GM20000 (cell line): ENCODE results near the gene SMARCD3.

Source experiments
- DNase-seq: peaks from one replicate; pipeline ENCODE4 v3.0.0; 2012; ENCODE audit warnings: low spot score
- TF ChIP-seq, protein P1 (sequence below): IDR thresholded peaks from 2 replicates; pipeline ENCODE4 v1.5.1; 2012; ENCODE audit warnings: mild to moderate bottlenecking, control low read depth; ENCODE audit errors: extremely low read depth, missing control alignments

SMARCD3 gene

DNA sequence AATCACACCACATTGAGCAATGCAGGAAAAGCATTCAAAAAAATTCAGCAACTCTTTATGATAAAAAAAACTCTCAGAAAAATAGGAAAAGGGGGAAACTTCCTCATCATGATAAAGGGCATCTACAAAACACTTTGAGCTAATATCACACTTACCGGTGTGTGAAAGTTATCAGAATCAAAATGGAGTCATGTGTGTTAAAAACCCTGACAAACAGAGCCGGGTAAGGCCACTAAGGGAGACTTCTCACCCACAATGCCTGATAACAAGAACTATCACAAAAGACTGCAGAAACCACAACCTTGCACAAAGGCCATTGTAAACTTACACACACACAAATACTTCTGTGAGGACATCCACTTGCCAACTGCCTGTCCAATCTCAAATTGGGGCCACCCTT, 34.8 kb upstream of the SMARCD3 start:
- TF ChIP-seq, protein P1, sequence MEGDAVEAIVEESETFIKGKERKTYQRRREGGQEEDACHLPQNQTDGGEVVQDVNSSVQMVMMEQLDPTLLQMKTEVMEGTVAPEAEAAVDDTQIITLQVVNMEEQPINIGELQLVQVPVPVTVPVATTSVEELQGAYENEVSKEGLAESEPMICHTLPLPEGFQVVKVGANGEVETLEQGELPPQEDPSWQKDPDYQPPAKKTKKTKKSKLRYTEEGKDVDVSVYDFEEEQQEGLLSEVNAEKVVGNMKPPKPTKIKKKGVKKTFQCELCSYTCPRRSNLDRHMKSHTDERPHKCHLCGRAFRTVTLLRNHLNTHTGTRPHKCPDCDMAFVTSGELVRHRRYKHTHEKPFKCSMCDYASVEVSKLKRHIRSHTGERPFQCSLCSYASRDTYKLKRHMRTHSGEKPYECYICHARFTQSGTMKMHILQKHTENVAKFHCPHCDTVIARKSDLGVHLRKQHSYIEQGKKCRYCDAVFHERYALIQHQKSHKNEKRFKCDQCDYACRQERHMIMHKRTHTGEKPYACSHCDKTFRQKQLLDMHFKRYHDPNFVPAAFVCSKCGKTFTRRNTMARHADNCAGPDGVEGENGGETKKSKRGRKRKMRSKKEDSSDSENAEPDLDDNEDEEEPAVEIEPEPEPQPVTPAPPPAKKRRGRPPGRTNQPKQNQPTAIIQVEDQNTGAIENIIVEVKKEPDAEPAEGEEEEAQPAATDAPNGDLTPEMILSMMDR = no peak
- no peak for DNase-seq

DNA sequence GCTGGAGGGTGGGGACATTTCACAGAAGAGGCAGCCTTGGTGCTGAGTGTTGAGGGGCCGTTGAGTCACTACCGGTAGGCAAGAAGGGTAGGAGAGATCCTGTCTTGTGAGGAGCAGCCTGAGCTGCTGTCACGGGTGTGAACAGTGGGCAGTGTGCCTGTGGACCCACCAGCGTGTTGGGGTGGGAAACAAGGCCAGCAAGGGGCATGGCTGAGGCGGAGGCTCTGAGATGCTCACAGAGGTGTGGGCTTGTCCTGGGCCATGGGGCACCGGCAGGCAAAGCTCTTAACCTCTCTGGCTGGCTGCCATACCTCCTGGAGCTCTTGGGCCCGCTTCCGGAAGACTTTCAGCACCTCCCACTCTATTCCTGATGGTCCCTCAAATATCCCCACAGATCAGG, 33.6 kb upstream of the SMARCD3 start:
- TF ChIP-seq, protein P1 = no peak
- DNase-seq = no peak

DNA sequence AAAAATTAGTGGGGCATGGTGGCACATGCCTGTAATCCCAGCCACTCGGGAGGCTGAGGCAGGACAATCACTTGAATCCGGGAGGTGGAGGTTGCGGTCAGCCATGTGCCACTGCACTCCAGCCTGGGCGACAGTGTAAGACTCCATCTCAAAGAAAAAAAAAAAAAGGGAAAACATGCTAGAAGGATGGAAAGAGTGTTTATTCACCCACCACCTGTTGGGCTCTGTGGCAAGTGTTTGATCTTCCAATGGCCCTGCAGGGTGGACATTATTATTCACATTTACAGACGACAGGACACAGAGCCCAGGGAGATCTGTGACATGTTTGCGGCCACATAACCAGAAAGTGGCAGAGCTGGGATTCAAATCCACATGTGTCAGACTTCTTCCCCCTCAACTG, 33.2 kb upstream of the SMARCD3 start:
- TF ChIP-seq, protein P1 = no peak
- DNase-seq = no peak

DNA sequence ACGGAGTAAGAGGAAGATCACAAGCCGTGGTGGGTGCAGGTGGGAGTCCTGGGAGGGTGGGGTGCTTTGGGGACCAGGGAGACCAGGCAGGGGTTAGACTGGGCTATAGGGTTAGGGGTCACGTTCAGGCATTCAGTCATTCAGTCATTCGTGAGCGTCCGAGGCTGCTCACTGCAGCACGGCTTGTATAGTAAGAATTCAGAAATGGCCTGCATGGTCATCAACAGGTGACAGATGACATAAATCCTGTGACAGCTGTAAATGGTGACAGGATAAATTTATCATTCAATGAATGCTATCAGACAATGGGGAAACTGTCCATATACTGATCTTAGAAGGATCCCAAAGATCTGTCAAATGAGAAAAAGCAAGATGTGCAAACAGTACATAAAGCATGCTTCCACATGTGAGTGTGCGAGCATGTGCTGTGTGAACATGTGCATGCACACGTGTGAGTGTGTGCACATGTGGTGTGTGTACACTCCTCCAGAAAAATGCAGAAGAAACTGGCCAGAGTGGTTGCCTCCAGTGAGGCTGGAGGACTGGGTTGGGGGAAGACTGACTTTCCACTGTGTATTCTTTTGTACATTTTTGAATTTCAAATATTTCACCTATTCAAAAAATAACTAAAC, 32.0 kb upstream of the SMARCD3 start:
- no peak for DNase-seq
- TF ChIP-seq, protein P1 = no peak

DNA sequence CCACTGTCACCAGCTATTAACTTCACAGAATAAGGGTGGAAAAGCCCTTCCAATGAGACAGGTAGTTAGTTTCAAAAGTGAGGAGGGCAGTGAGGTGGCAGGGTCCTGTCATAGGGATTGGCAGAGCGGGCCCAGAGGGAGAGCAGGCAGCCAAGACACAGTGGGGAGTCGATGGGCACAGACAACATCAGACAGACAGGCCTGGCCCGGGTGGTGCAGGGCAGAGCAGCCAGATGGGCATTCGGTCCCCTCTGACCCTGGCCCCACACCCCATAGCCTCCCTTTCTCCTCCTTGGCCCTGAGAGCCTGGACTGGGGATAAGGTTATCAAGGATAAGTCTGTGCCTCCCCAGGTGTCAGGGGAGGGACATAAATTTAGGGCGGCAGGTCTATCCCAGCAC, 31.4 kb upstream of the SMARCD3 start:
- no peak for DNase-seq
- TF ChIP-seq, protein P1 = no peak

DNA sequence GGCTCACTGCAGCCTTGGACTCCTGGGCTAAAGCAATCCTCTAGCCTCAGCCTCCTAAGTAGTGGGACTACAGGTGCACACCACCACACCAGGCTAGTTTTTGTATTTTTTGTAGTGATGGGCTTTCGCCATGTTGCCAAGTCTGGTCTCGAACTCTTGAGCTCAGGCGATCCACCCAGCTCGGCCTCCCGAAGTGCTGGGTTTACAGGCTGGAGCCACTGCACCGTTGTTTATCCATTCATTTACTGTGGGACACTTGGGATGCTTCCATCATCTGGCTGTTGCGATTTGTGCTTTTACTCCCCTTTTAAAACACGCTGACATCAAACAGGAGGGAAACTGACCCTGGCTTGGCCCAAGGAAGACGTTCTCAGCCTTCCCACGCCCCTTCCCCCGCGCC, 30.5 kb upstream of the SMARCD3 start:
- TF ChIP-seq, protein P1 = no peak
- DNase-seq = no peak

DNA sequence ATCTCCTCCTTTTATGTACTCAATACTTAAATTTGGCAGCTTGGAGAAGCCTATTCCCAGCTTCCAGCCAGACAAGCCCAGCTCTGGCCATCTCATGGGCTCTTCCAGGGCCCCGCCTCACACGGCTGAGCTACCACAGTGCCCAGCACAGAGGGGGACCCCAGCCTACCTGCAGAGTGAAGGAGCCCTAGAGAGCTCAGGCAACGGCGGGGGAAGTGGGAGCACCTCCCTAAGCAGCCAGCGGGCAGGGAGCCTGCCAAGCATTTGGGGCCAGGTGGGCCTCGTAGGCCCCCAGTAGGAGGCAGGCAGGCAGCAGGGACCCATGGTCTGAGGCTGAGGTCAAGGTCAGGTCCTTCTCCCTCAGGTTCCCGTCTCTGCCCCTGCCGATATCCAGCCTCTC, 29.1 kb upstream of the SMARCD3 start:
- no peak for DNase-seq
- TF ChIP-seq, protein P1 = no peak
